Stimulated activated effector memory CD8-positive, alpha-beta T cell treated with anti-CD3 and anti-CD28 coated beads, Interleukin-12 subunit alpha, Interleukin-12 subunit beta, amount 100 ng/mL, for 72 hours (primary cell): ENCODE data around the gene BBS5.

Experiments
- ATAC-seq: fragments of 150-1000 bp; cut with Tn5 transposase; 2 replicates; pipeline ENCODE4 v1.10.0; 2021
- DNase-seq, 2 donors: peaks; one replicate each; pipeline ENCODE4 v3.0.0; 2021 to 2022; ENCODE audit warnings: low spot score in 2 of 2
- H3K27ac Mint-ChIP-seq: one replicate; pipeline ENCODE4 v1.8.0; 2022; ENCODE audit warnings: mild to moderate bottlenecking, mixed read lengths
- H3K36me3 Mint-ChIP-seq: one replicate; pipeline ENCODE4 v1.8.0; 2022; ENCODE audit warnings: mild to moderate bottlenecking, mixed read lengths
- H3K4me1 Mint-ChIP-seq: one replicate; pipeline ENCODE4 v1.8.0; 2022; ENCODE audit warnings: mixed read lengths
- H3K4me3 Mint-ChIP-seq: one replicate; pipeline ENCODE4 v1.8.0; 2022; ENCODE audit warnings: mild to moderate bottlenecking, mixed read lengths
- H3K9me3 Mint-ChIP-seq: one replicate; pipeline ENCODE4 v1.8.0; 2022; ENCODE audit warnings: mixed read lengths

The BBS5 gene

DNA sequence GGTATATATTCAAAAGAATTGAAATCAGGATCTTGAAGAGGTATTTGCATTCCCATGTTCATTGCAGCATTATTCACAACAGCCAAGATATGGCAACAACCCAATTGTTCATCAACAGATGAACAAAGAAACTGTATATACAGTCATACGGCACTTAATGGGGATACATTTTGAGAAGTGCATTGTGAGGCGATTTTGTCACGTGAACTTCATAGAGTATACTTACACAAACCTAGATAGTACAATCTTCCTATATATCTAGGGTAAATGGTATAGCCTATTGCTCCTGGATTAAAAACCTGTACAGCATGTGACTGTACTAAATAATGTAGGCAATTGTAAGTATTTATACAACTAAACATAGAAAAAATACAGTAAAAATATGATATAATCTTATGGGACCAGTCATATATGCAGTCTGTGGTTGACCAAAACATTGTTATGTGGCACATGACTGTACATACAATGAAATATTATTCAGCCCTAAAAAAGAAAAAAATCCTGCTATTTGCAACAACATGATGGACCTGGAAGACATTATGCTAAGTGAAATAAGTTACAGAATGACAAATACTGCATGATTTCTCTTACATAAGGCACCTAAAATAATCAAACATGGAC is 9.2 kb upstream of the BBS5 start:
- H3K4me3 Mint-ChIP-seq: no peak overlapping the region
- H3K36me3 Mint-ChIP-seq: peaks cover 2% of the 10 kb centered on the region
- ATAC-seq: peak; percentile 71
- peaks cover 1% of the 10 kb centered on the region for H3K4me1 Mint-ChIP-seq
- DNase-seq: no peak
- no peaks in the 10 kb centered on the region for H3K9me3 Mint-ChIP-seq
- no peak overlapping the region for H3K27ac Mint-ChIP-seq

GRCh38 chr2:169472249-169472648 is 7.0 kb upstream of the BBS5 start:
- H3K4me1 Mint-ChIP-seq: no peaks in the 10 kb centered on the region
- H3K4me3 Mint-ChIP-seq: no peak overlapping the region
- ATAC-seq (no peak), DNase-seq (no peak)
- H3K36me3 Mint-ChIP-seq: no peaks in the 10 kb centered on the region
- no peak overlapping the region for H3K27ac Mint-ChIP-seq
- H3K9me3 Mint-ChIP-seq: no peaks in the 10 kb centered on the region

GRCh38 chr2:169476459-169476858 is 2.8 kb upstream of the BBS5 start:
- Mint-ChIP-seq H3K9me3 (no peaks in the 10 kb centered on the region), H3K27ac (no peak overlapping the region), H3K4me1 (peaks cover 12% of the 10 kb centered on the region), H3K4me3 (no peak overlapping the region), H3K36me3 (no peaks in the 10 kb centered on the region)
- no peak for DNase-seq
- ATAC-seq: no peak

- Mint-ChIP-seq H3K36me3 (no peaks in the 10 kb centered on the region), H3K27ac (no peak overlapping the region), H3K9me3 (no peaks in the 10 kb centered on the region), H3K4me1 (peaks cover 12% of the 10 kb centered on the region), H3K4me3 (peak overlapping the region; percentile 81)
- DNase-seq (no peak), ATAC-seq (no peak)
Measured at GRCh38 chr2:169478339-169478738, 955 bp upstream of the BBS5 start.

DNA sequence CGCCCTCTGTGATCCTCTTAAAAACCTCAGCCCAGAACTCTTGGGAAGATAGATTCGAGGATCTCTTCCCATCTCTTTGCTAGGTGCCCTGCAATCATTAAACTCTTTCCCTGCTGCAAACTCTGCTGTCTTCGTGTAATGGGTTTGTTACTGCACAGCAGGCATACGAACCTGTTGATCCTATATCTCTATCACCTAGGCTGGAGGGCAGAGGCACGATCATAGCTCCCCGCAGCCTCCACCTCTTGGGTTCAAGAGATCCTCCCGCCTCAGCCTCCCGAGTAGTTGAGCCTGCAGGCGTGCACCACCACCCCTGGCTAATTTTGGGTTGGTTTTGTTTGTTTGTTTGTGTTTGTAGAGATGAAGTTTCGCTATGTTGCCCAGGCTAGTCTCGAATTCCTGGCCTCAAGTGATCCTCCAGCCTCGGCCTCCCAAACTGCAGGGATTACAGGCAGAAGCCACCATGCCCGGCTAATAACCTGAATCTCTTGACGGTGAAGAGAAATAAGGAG is 493 bp upstream of the BBS5 start:
- H3K4me3 Mint-ChIP-seq: peak overlapping the region; percentile 81
- H3K9me3 Mint-ChIP-seq: no peaks in the 10 kb centered on the region
- ATAC-seq (no peak), DNase-seq (no peak)
- peaks cover 12% of the 10 kb centered on the region for H3K4me1 Mint-ChIP-seq
- no peaks in the 10 kb centered on the region for H3K36me3 Mint-ChIP-seq
- peak overlapping the region; percentile 81 for H3K27ac Mint-ChIP-seq

DNA sequence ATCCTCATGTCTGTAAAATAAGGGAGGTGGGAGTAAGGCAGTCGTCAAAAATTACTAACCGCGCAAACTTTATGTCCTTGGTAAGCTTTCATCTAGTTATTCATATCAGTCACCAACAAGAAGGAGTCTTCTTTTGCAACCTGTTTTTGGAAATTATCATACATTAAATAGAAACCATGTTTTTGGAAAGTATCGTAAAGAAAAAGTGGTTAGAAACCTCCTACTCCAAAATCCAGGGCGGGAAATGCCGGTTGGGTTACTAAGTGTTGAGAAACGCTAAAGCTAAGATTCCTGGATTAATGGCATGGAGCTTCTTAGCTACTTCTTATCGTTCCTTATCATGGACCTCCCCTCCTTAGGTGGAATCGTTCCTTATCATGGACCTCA is 778 bp downstream of the BBS5 start:
- H3K27ac Mint-ChIP-seq: peak overlapping the region; percentile 81
- H3K9me3 Mint-ChIP-seq: no peaks in the 10 kb centered on the region
- H3K36me3 Mint-ChIP-seq: no peaks in the 10 kb centered on the region

GRCh38 chr2:169485650-169486138 is 6.4 kb downstream of the BBS5 start:
- H3K4me3 Mint-ChIP-seq: no peak overlapping the region
- no peaks in the 10 kb centered on the region for H3K4me1 Mint-ChIP-seq
- H3K36me3 Mint-ChIP-seq: peaks cover 11% of the 10 kb centered on the region
- no peaks in the 10 kb centered on the region for H3K9me3 Mint-ChIP-seq
- no peak overlapping the region for H3K27ac Mint-ChIP-seq
- DNase-seq (no peak), ATAC-seq (no peak)

More for the DNA sequence above, 778 bp downstream of the BBS5 start:
- H3K4me3 Mint-ChIP-seq: peak overlapping the region; percentile 81
- DNase-seq (no peak), ATAC-seq (no peak)
- peaks cover 12% of the 10 kb centered on the region for H3K4me1 Mint-ChIP-seq

DNA sequence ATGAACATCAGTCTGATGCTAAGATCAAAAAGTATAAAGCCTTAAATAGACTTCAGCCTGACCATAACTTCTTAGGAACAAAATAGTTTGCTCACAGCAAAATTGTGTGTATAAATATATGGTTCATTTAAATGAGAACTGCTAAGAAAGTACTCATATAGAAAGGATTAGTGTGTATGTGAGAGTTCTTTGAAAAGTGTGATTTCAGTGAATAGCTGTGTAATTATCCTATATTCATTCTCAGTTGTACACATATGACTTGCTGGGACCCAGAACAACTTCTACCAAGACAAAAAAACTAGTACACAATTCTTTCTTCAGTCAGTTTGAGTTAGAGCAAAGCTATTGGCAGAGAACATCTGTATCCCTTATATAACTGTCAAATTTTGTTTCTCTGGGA is 7.2 kb downstream of the BBS5 start:
- no peak for DNase-seq
- H3K36me3 Mint-ChIP-seq: peaks cover 11% of the 10 kb centered on the region
- H3K4me1 Mint-ChIP-seq: no peaks in the 10 kb centered on the region
- peak; percentile 51 for ATAC-seq
- H3K4me3 Mint-ChIP-seq: no peak overlapping the region
- no peaks in the 10 kb centered on the region for H3K9me3 Mint-ChIP-seq
- H3K27ac Mint-ChIP-seq: no peak overlapping the region

GRCh38 chr2:169490834-169491233 is 11.5 kb downstream of the BBS5 start:
- ATAC-seq (no peak), DNase-seq (no peak)
- no peaks in the 10 kb centered on the region for H3K4me1 Mint-ChIP-seq
- H3K9me3 Mint-ChIP-seq: no peaks in the 10 kb centered on the region
- H3K4me3 Mint-ChIP-seq: no peak overlapping the region
- no peak overlapping the region for H3K27ac Mint-ChIP-seq
- H3K36me3 Mint-ChIP-seq: peaks cover 11% of the 10 kb centered on the region

DNA sequence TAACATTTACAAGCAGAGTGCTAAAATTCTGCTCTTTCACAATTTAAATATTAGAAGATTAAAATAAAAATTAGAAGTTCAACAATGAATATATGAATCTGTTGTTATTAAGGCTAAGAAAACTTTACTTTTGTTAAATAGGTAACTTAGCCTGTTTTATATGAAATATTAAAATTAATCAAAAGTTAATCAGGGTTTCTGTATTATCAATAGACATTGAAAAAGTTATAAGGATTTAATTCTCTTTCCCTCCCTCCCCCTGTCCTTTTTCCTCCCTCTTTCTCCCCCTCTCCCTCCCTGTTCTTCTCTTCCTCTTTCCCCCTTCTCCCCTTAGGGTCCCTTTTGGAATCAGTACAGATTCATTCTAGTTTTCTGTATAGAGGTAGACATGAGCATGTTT is 12.1 kb downstream of the BBS5 start:
- Mint-ChIP-seq H3K4me1 (no peaks in the 10 kb centered on the region), H3K4me3 (no peak overlapping the region), H3K27ac (no peak overlapping the region), H3K9me3 (no peaks in the 10 kb centered on the region), H3K36me3 (peaks cover 11% of the 10 kb centered on the region)
- DNase-seq: no peak
- no peak for ATAC-seq

DNA sequence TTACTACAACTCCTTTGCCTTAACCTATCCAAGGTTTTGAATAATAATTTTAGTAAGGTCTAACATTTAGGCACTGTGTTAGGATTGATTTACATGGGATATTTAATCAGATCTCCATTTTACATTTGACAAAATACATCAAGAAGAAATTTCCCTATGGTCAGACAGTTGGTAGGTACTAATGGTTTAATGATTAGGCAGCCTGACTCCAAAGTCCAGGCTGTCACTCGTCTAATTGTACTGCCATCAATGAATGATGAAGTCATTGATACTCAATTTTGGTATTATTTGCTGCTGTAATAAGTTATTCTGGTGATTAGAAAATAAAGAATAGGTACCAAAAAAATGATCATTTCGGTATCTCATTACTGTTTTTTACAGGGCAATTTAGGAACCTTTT is 14.1 kb downstream of the BBS5 start:
- Mint-ChIP-seq H3K9me3 (no peaks in the 10 kb centered on the region), H3K4me3 (no peak overlapping the region), H3K4me1 (no peaks in the 10 kb centered on the region), H3K36me3 (peaks cover 11% of the 10 kb centered on the region), H3K27ac (no peak overlapping the region)
- DNase-seq (no peak), ATAC-seq (no peak)

- Mint-ChIP-seq H3K4me1 (no peaks in the 10 kb centered on the region), H3K9me3 (no peaks in the 10 kb centered on the region), H3K36me3 (peaks cover under 1% of the 10 kb centered on the region), H3K4me3 (no peak overlapping the region), H3K27ac (no peak overlapping the region)
- DNase-seq (no peak), ATAC-seq (no peak)
Measured at GRCh38 chr2:169495310-169495928, 16.1 kb downstream of the BBS5 start.

DNA sequence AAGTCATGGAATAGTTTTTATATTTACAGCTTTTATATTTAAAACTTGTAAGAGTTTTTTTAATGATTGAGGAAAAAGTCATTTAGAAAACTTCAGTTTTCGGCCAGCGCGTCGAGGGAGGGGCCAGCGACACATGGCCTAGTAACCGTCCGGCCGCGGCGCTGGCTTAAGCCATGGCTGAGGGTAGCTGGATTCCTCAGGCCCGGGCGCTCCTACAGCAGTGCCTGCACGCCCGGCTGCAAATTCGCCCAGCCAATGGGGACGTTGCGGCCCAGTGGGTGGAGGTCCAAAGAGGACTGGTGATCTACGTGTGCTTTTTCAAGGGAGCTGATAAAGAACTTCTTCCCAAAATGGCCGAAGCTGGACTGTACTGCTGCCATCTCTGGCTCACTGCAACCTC is 25.4 kb downstream of the BBS5 start:
- Mint-ChIP-seq H3K36me3 (no peaks in the 10 kb centered on the region), H3K9me3 (no peaks in the 10 kb centered on the region), H3K4me3 (no peak overlapping the region), H3K27ac (no peak overlapping the region), H3K4me1 (peaks cover 6% of the 10 kb centered on the region)
- ATAC-seq (no peak), DNase-seq (no peak)

- ATAC-seq (peak; percentile 60), DNase-seq (no peak)
- Mint-ChIP-seq H3K4me1 (peaks cover 6% of the 10 kb centered on the region), H3K36me3 (no peaks in the 10 kb centered on the region), H3K9me3 (no peaks in the 10 kb centered on the region), H3K4me3 (no peak overlapping the region), H3K27ac (peak overlapping the region; percentile 40)
Measured at GRCh38 chr2:169507698-169508097, 28.4 kb downstream of the BBS5 start.

DNA sequence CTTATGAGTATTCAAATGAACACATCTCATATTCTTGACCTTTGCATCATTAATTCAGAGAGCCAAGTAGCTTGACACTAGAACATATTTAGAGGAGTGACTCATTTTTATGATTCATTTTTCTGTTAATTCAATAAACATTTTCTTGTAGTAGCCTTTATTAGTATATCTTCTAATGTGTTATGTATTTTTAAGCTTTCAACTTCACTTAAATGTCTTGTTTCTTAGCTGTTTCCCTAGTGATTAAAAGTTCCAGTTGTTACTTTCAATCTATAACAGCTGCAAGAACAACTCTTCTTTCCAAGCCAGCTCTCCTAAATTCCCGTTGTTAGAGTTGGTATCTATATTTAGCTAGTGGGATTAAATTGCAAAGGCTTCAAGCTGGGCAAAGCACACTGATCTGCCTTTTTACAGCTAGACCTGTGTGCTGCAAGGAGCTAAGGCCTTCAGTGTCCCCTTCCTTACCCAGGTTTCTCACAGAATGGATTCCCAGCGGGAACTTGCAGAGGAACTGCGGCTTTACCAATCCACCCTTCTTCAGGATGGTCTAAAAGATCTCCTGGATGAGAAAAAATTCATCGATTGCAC is 30.1 kb downstream of the BBS5 start, which contains the start of gene KLHL41:
KLHL41 (plus strand) TSS at position 405 of the 588 bp plus-strand sequence; CDS start at position 482, 77 bp downstream.
- Mint-ChIP-seq H3K4me1 (peaks cover 6% of the 10 kb centered on the region), H3K27ac (no peak within 1 kb of the TSS), H3K9me3 (no peaks in the 10 kb centered on the region), H3K4me3 (no peak within 1 kb of the TSS), H3K36me3 (no peaks in the 10 kb centered on the region)
- no peak for DNase-seq
- ATAC-seq: no peak

GRCh38 chr2:169509955-169510354 is 30.7 kb downstream of the BBS5 start:
- no peak overlapping the region for H3K4me3 Mint-ChIP-seq
- ATAC-seq: no peak
- no peaks in the 10 kb centered on the region for H3K9me3 Mint-ChIP-seq

More at GRCh38 chr2:169509955-169510354, 30.7 kb downstream of the BBS5 start:
- peaks cover 6% of the 10 kb centered on the region for H3K4me1 Mint-ChIP-seq
- H3K27ac Mint-ChIP-seq: no peak overlapping the region
- H3K36me3 Mint-ChIP-seq: no peaks in the 10 kb centered on the region
- no peak for DNase-seq
